ENCODE results near the gene NCKAP1.

NCKAP1 gene

DNA sequence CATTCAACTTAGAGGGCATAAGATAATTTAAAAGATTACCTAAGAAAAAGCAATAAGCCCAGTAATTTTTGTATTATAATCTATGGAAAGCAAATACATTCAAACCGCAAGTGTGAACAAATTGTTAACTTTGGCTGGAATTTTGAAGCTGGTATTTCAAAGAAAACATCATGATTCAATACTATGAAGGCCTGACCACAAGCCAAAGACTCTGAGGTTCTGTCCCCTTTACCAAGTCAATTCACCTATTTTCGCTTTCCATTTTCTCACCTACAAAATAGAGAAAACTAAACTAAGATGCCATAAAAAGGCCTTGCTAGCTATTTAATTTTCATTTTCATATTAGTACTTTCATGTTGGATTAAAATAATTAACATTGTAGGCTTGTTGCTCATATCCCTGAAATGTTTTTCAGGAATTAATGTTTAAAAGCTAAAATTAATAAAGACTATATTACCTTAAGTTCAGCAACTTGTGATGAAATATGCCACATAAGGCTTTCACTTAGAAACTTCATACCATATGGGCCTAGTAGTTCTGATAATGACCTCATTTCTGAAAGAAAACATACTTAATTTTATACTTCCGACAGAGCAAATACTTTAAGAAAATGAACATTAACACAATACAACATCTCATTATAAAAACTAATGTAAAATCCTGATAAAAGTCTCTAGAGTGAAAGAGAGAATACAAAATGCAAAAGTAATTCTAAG is 86.2 kb downstream of the NCKAP1 start:
- no peak for DNase-seq (ENCODE audit: low read depth in 2 of 2)

DNA sequence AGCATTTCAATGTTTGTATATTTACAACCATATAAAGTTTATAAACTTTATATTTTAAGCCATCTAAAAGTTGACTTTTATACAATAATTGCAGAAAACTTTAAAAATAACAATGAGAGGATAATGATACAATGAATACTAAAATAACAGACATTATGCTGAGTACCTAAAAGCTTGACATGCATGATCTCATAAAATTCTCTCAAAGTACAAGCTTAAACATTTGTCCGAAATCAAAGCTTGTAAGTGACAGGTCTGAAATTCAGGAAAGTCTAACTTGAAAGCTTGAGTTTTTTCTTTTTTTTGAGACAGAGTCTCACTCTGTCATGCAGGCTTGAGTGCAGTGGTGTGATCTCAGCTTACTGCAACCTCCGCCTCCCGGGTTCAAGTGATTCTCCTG is 87.7 kb downstream of the NCKAP1 start:
- DNase-seq (ENCODE audit: low read depth in 2 of 2) = no peak

DNA sequence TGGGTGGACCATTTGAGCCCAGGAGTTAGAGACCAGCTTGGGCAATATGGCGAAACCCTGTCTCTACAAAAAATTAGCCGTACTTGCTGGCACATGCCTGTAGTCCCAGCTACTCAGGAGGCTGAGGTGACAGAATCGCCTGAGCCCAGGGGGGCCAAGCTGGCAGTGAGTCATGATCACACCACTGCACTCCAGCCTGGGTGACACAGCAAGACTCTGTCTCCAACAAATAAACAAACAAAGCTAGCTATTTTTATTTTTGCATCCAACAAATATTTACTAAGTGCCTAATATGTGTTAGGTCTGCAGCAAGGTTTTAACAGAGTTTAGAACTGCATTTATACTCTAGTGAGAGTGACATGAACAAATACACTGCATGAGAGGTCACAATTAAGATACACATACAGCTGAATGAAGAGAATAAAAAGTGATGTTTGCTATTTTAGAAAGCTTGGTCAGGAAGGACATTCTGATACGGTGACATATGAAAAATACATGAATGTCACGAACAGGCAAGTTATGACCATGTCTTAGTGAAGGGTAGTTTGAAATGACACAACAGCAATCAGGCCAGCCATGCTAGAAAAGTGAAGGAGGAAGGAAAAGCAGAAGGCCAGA is 88.6 kb downstream of the NCKAP1 start:
- no peak for DNase-seq (ENCODE audit: low read depth in 2 of 2)

- DNase-seq (ENCODE audit: low read depth in 2 of 2) = no peak
Measured at GRCh38 chr2:182949052-182949451, 89.2 kb downstream of the NCKAP1 start.

DNA sequence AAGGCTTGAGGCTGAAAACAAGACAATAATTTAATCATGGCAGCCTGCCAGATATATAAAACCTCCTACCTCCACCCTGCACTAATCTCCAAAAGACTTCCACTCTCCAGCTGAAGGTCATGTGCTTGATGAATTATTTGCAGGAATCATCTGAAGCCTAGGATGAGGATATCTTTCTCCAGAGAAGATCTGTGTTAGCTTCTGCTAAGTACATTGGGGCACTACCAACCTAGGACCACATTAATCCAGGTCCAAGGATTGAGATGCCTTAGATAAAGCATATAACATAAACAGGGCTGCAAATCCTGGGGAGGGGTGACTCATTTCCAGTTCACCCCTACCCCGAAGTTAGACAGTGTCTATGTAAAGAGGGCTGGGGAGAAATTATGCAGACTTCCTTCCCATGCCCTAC is 91.3 kb downstream of the NCKAP1 start:
- no peak for DNase-seq (ENCODE audit: low read depth in 2 of 2)

GRCh38 chr2:182943339-182943738 is 94.9 kb downstream of the NCKAP1 start:
- DNase-seq (ENCODE audit: low read depth in 2 of 2) = no peak

GRCh38 chr2:182942756-182943155 is 95.5 kb downstream of the NCKAP1 start:
- no peak for DNase-seq (ENCODE audit: low read depth in 2 of 2)

DNA sequence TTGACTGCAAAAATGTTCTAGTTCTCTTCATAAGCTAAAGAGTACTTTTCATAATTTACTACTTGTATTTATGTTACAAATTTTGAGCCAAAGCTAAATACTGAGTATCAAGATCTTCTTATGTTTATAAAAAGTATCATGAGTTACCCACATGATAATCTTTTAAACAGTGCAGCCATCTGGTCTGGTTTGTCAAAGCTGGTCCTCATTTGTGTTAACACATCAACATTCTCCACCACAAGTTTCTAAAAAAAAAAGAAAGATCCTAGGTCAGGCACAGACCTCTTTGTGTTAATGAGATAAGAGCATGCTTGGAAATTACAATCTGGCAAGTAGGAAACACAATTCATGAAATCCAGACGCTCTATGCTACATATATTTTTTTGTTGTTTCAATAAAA is 96.3 kb downstream of the NCKAP1 start:
- no peak for DNase-seq (ENCODE audit: low read depth in 2 of 2)

- DNase-seq (ENCODE audit: low read depth in 2 of 2) = no peak
Measured at GRCh38 chr2:182941121-182941722, 97.0 kb downstream of the NCKAP1 start.

GRCh38 chr2:182937870-182938269 is 100.4 kb downstream of the NCKAP1 start:
- DNase-seq (ENCODE audit: low read depth in 2 of 2) = no peak

DNA sequence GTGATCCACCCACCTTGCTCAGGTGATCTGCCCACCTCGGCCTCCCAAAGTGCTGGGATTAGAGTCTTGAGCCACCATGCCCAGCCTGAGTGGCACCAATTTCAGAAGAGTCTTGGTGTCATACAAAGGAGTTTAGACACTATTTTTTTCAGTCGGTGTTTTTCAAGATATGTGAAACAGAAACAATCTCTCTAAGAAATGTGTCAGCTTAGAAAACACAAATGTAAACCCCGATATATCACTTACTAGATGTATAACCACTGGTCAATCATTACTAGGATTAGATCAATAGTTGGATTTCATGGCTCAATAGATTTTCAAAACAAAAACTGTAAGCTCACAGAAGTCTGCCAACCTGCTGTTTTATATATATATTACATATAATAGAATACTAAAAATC is 104.6 kb downstream of the NCKAP1 start:
- no peak for DNase-seq (ENCODE audit: low read depth in 2 of 2)

GRCh38 chr2:182929972-182930371 is 108.3 kb downstream of the NCKAP1 start:
- no peak for DNase-seq (ENCODE audit: low read depth in 2 of 2)

DNA sequence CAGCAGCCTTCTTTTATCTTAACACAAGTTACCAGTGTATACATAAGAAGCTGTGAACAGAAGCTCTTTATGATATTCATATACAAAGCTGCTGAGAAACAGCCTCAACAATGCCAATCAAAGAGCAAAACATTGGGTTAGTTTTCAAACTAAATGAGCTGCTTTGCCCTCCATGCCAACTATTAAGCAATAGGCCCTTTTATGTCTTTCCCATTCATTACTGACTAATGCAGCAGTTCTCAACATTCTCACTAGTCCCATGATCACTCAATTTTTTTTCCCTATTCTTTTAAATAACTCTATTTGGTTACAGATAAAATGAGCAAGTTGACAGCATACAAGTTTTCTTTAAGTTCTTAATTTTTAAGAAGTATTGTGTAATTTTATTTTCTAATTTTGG is 114.0 kb downstream of the NCKAP1 start:
- DNase-seq (ENCODE audit: low read depth in 2 of 2) = no peak

GRCh38 chr2:182921234-182921633 is 117.0 kb downstream of the NCKAP1 start:
- DNase-seq (ENCODE audit: low read depth in 2 of 2) = no peak

- DNase-seq (ENCODE audit: low read depth in 2 of 2) = no peak
Measured at GRCh38 chr2:182920631-182921056, 117.6 kb downstream of the NCKAP1 start.

GRCh38 chr2:182920089-182920488 is 118.2 kb downstream of the NCKAP1 start:
- DNase-seq (ENCODE audit: low read depth in 2 of 2) = no peak

GRCh38 chr2:182918961-182919652 is 119.2 kb downstream of the NCKAP1 start:
- no peak for DNase-seq (ENCODE audit: low read depth in 2 of 2)

DNA sequence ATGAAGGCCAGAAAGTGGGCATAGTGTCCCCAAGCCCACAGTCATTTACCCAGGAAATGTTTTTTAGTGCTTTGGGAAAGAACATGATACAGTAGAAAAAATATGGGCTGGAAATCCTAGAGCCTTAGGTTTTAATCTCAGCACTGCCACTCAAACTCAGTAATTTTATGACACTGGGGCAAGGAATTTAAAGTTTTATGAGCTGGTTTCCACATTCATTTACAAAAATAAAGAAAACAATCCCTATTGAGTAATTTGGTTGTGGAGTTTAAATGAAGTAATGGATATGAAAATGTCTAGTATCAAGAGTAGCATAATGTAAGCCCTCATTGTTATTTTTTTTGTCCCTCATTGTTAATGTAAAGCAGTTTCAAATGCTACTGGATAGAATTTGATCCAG is 120.3 kb downstream of the NCKAP1 start:
- DNase-seq (ENCODE audit: low read depth in 2 of 2) = no peak

GRCh38 chr2:182916417-182916816 is 121.8 kb downstream of the NCKAP1 start:
- DNase-seq (ENCODE audit: low read depth in 2 of 2) = no peak

DNA sequence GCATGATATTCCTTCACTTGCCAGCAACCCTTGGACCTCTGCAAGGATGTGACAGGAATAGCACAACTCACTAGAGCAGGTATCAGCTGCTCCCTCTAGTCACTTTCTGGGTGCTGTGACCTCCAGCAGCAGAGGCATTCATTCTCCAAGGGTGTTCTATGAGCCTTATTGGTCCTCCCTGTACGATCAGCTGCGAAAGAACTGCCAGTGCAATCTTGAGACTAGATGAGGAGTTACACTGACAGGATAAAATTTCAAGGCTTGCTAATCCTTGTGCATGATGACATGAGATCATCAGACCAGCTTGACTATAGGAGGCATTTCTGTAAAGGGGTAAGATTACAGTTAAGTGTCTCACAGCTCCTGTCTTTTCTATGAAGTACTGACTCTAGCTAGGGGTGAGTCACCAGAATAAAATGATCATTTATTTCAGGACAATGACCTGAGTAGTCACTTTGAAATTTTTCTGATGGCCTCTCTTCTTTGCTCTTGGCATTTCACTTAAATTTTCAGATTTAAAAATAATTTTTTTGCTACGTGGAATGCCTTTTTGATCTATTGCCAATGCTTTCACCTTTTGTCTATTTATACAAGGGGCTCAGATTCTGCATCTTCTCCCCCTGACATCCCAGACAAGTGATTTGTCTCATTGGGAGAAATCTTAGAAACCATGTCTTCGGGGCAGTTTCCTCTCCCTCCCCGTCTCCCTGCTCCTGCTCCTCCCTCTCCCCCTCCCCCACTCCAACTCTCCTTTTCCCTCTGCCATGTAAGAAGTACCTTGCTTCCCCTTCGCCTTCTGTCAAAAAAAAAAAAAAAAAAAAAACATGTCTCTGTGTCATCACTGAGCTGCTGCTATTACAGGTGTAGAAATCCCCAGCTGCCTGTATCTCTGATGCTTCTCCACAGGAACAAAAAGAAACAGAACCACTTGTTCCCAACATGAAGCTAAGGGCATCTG is 122.6 kb downstream of the NCKAP1 start:
- DNase-seq (ENCODE audit: low read depth in 2 of 2) = no peak

- DNase-seq (ENCODE audit: low read depth in 2 of 2) = no peak
Measured at GRCh38 chr2:182914852-182915251, 123.4 kb downstream of the NCKAP1 start.
